GM18502 (cell line): ENCODE measurements around the gene PLRG1.

Experiments used
- ATAC-seq: cut with Tn5 transposase; IDR thresholded peaks from one replicate; pipeline ENCODE4 v1.9.1; 2021; ENCODE audit warnings: mild to moderate bottlenecking; ENCODE audit not compliant: unreplicated experiment, poor library complexity

PLRG1 gene

GRCh38 chr4:154527308-154527707 lies 22.9 kb downstream of the PLRG1 start:
- no peak for ATAC-seq

DNA sequence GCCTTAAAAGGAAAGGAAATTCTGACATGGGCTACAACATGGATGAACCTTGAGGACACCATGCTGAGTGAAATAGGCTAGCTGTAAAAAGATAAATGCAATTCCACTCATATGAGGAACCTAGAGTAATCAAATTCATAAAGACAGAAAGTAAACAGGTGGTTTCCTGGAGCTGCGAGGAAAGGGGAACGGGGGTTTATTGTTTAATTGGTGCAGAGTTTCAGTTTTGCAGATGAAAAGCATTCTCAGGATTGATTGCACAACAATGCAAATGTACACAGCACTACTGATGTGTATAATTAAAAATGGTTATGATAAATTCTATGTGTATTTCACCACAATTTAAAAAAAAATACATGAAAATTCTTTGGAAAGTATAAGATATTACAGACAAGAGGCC lies 24.0 kb downstream of the PLRG1 start:
- peak; percentile 52 for ATAC-seq

- ATAC-seq = no peak
These were observed 28.6 kb downstream of the PLRG1 start for GRCh38 chr4:154521607-154522006.

DNA sequence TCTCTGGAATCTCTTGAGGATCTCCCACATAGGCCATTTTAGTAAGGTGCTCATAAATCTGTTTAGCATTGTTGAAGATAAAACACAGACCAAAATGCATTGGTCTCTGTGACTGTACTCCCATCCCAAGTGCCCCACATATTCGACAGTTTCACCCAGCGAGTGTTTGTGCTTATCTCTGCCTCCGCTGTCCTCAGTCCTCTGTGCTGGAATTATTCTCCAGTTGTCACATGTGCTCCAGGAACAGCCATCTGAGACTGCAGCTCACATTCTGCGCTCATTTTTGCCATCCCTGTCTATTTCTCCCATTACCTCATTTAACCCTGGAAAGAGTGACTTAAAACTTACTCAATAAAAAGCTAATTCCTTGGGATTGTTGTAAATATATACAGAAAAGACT lies 31.0 kb downstream of the PLRG1 start:
- no peak for ATAC-seq

GRCh38 chr4:154517591-154517990 lies 32.6 kb downstream of the PLRG1 start:
- ATAC-seq = no peak

- no peak for ATAC-seq
These were observed 33.7 kb downstream of the PLRG1 start for GRCh38 chr4:154516318-154517029.

GRCh38 chr4:154511981-154512380 lies 38.2 kb downstream of the PLRG1 start:
- ATAC-seq = no peak

DNA sequence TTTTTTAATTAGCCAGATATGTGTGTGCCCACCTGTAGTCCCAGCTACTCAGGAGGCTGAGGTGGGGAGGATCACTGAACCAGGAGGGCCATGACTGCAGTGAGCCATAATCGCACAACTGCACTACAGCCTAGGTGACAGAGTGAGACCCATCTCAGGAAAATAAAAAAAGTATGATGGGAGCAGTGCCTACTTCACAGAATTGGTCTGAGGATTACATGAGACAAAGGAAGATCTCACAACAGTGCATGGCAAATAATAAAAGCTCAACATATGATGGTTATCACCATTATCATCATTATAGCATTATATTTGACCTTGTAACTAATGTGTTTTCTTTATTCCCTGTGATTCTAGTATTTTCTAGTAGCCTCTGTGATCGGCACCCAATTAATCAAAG lies 38.7 kb downstream of the PLRG1 start:
- no peak for ATAC-seq

DNA sequence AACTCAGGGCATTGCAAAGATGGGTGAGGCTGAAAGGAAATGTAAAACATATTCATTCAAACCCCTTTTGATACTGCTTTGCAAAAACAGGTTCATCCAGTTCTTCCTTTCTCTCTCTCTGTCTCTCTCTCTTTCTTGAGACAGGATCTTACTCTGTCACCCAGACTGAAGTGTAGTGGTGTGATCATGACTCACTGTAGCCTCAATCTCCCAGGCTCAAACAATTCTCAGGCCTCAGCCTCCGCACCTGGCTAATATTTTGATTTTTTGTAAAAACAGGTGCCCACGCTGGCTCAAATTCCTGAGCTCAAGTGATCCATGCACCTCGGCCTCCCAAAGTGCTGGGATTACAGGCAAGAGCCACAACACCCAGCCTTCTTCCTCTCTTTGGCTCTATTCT lies 43.0 kb downstream of the PLRG1 start:
- ATAC-seq = no peak

DNA sequence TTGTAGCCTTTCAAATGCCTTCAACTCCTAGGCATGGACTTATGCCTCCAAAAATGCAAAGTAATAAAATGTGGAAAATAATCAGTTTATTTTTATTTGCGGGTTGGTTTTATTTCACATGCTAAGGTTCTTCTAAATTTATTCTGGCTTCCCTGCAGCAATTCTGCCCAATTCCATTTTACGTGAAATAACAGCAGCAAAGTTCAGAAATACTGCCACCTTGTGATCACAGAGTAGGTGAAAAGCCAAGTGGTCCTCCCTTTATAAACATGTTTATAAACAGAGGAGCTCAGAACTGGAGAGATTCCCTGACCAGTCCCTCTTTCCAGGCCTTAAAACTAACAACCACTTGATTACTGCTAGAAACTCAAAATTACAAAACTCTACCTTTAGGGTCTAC lies 43.9 kb downstream of the PLRG1 start:
- ATAC-seq = no peak

DNA sequence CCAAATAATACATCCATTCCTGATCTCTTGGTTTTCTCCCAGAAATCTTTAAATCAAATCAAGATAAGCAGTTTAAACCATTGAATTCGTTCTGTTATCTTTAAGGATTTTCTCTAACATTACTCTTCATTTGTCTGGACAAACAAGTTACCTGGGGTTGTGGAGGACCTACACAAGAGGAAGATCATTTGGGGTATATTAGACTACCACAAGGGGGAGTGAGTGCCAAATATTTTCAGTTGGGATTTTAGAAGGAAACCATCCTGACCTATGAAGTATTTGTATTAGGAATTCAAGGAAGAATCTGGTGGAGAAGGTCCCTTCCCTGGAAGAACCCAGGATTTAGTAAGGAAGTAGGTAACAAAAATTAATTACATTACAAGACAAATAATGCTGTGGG lies 46.6 kb downstream of the PLRG1 start:
- ATAC-seq = peak; percentile 56

DNA sequence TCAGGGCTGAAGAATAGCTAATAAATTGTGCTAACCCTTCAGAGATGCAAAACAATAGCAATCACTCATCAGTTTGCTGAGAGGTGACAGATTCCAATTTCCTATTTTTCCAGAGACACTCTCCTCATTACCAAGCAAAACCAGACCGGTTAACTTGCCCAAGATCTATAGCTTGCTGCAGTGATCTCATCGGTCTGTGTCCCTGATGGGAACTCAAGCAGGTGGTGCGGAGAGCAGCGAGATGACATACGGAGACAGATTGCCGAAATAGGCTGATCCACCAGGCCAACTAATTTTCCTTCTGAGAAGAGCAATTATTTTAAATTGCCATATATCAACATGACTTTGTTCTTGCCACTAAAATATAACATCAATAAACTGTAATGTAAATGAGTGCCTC lies 48.1 kb downstream of the PLRG1 start:
- ATAC-seq = no peak

GRCh38 chr4:154497889-154498288 lies 52.3 kb downstream of the PLRG1 start:
- no peak for ATAC-seq

GRCh38 chr4:154495867-154496266 lies 54.3 kb downstream of the PLRG1 start:
- ATAC-seq = no peak

GRCh38 chr4:154492288-154492687 lies 57.9 kb downstream of the PLRG1 start:
- no peak for ATAC-seq

- peak; percentile 59 for ATAC-seq
These were observed 58.6 kb downstream of the PLRG1 start, which contains the start of gene DCHS2 for GRCh38 chr4:154491341-154492271. Gene DCHS2 (minus strand): TSS chr4:154491799. CDS start chr4:154491355, 444 bp downstream.

GRCh38 chr4:154490583-154491340 lies 59.4 kb downstream of the PLRG1 start:
- ATAC-seq = peak; percentile 55

- ATAC-seq = no peak
These were observed 60.0 kb downstream of the PLRG1 start for GRCh38 chr4:154490234-154490582.

- ATAC-seq = no peak
These were observed 60.5 kb downstream of the PLRG1 start for GRCh38 chr4:154489558-154490233.

- no peak for ATAC-seq
These were observed 63.1 kb downstream of the PLRG1 start for GRCh38 chr4:154487145-154487544.
